WERI-Rb-1 (cell line): ENCODE measurements around the gene CCBE1.

Experiments used
- DNase-seq: peaks from one replicate; pipeline ENCODE4 v3.0.0-alpha.2; 2020
- H3K27ac ChIP-seq: fragments of 250-450 bp; sonication (Bioruptor Pico); 2 replicates; pipeline ENCODE4 v1.5.1; 2020; ENCODE audit warnings: mild to moderate bottlenecking, moderate library complexity
- H3K27me3 ChIP-seq: fragments of 250-450 bp; sonication (Bioruptor Pico); 2 replicates; pipeline ENCODE4 v1.5.1; 2021; ENCODE audit warnings: mild to moderate bottlenecking, low read depth, moderate library complexity; ENCODE audit not compliant: insufficient read depth, severe bottlenecking
- H3K36me3 ChIP-seq: fragments of 250-450 bp; sonication (Bioruptor Pico); 2 replicates; pipeline ENCODE4 v1.5.1; 2020; ENCODE audit warnings: mild to moderate bottlenecking, moderate library complexity
- H3K4me3 ChIP-seq: 2 replicates; pipeline ENCODE4 v1.5.1; 2011; ENCODE audit warnings: low read depth, mild to moderate bottlenecking, control low read depth, low read length
- H3K9me3 ChIP-seq: fragments of 250-450 bp; sonication (Bioruptor Pico); 2 replicates; pipeline ENCODE4 v1.5.1; 2021; ENCODE audit warnings: mild to moderate bottlenecking, moderate library complexity; ENCODE audit not compliant: severe bottlenecking
- CTCF ChIP-seq: IDR thresholded peaks from 2 replicates; pipeline ENCODE4 v1.5.1; 2011; ENCODE audit warnings: low read depth, mild to moderate bottlenecking, control low read depth, inconsistent platforms, low read length

The CCBE1 gene

DNA sequence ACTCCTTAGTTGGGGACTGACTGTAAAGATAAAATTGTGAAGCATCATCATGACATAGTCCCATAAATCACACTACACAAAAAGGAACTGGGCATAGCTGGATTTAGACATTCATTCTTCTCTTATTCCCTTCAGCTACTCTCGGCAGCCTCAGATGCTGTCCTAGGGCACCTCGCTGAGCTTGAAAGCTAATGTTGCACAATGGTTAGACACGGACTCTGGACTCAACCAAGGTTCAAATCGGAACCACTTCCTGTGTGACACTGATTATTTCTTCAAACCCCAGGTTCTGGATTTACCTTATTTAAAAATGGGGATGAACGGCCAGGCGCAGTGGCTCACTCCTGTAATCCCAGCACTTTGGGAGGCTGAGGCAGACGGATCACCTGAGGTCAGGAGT lies 89.8 kb downstream of the CCBE1 start:
- Histone ChIP-seq H3K9me3 (peaks cover 3% of the 10 kb centered on the region), H3K27ac (no peak overlapping the region), H3K27me3 (no peaks in the 10 kb centered on the region), H3K4me3 (no peak overlapping the region), H3K36me3 (no peaks in the 10 kb centered on the region)
- no peak for DNase-seq
- TF ChIP-seq CTCF, result no peak

GRCh38 chr18:59607078-59607379 lies 90.2 kb downstream of the CCBE1 start:
- DNase-seq, result no peak
- Histone ChIP-seq H3K4me3 (no peak overlapping the region), H3K36me3 (no peaks in the 10 kb centered on the region), H3K27me3 (no peaks in the 10 kb centered on the region), H3K27ac (no peak overlapping the region), H3K9me3 (peaks cover 3% of the 10 kb centered on the region)
- no peak for TF ChIP-seq CTCF

DNA sequence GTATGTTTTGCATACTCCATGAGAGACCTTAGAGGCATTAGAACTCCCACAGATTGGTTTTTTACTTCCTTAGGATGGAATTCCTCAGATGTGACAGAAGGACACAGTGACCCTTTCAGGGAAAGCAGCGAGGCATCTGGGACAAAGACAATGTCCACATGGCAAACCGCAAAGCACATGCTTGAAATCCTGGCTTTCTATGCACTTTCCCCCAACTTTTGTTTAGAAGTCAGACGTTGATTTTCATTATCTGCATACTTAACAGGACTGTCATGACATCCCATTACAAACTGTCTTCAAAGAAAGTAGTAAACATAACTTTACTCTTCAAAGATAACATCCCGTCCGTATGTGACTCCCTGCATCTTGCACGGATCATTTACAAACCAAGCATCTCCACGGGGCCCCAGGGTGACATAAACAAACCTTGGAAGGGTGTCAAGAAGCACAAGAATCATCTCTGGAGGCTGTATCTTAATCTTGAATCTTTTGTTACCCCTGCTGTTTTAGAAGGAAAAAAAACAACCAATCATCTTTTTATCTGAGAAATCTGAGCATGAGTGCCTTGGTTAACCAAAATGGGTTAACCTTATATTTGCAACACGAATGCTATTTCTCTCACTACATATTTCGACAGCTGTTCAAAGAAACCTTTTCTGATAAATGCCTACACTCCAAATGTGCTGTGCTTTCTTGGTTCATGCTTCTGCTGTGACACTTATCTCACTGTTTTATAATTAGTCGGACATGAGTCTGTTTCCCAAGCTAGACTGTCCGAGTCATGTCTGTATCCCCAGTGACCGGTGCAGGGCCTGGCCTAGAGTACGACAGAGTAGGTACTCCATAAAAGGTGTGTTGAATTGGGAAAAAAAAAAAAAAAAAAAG lies 90.8 kb downstream of the CCBE1 start:
- Histone ChIP-seq H3K36me3 (no peaks in the 10 kb centered on the region), H3K27me3 (no peaks in the 10 kb centered on the region), H3K4me3 (no peak overlapping the region), H3K9me3 (peaks cover 3% of the 10 kb centered on the region), H3K27ac (no peak overlapping the region)
- no peak for TF ChIP-seq CTCF
- no peak for DNase-seq

- TF ChIP-seq CTCF, result no peak
- Histone ChIP-seq H3K36me3 (no peaks in the 10 kb centered on the region), H3K9me3 (peaks cover 3% of the 10 kb centered on the region), H3K27me3 (no peaks in the 10 kb centered on the region), H3K27ac (no peak overlapping the region), H3K4me3 (no peak overlapping the region)
- DNase-seq, result no peak
These were observed 91.5 kb downstream of the CCBE1 start for GRCh38 chr18:59605633-59606192.

- no peak overlapping the region for H3K27ac ChIP-seq
- TF ChIP-seq CTCF, result no peak
These were observed 92.3 kb downstream of the CCBE1 start for GRCh38 chr18:59604877-59605276.

More at GRCh38 chr18:59604877-59605276, 92.3 kb downstream of the CCBE1 start:
- DNase-seq, result no peak
- Histone ChIP-seq H3K4me3 (no peak overlapping the region), H3K9me3 (peaks cover 3% of the 10 kb centered on the region), H3K36me3 (no peaks in the 10 kb centered on the region), H3K27me3 (no peaks in the 10 kb centered on the region)
